DMS79 treated with DMSO at 0.1 percent for 48 hours (cell line): Measurements from ENCODE around the gene SIM2.
A peak's percentile ranks its signal among the peaks of the same experiment; 100 is the strongest.

Source experiments
- DNase-seq: peaks from one replicate; lab custom pipeline; 2025; lab: John Stamatoyannopoulos, UW

SIM2 gene

DNA sequence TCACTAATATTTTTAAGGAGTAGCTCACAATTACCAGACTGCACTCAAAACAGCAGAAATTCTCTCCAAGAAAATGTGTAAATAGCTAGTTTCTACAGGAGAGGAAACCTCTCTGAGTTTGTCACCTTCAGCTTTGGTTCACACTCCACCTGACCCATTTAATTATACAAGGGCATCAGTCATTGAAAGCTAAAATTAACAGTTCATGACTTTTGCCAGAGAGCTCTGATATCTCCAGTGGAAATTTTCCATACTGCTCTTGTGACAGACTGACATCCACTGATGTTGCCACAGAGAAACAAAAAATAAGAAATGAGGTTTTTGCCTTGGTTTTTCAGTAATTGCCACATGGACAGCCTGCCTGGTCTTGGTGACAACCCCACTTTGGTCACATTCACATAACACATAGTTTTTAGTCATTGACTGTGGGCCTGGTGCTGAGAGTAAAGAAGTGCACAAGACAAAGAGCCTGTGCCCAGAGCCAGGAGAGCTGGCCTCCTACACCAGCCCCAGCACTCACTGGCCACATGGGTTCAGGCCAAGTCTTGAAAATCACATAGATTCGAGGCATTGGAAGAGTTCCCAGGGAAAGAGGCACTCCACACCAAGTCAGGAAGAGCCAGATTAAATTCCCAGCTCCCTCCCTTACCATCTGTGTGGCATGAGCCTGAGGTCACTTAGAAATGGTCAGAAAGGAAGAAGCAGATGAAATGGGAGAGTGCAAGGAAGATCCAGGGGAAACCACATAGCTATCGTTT lies 13.8 kb upstream of the SIM2 start:
- no peak for DNase-seq

DNA sequence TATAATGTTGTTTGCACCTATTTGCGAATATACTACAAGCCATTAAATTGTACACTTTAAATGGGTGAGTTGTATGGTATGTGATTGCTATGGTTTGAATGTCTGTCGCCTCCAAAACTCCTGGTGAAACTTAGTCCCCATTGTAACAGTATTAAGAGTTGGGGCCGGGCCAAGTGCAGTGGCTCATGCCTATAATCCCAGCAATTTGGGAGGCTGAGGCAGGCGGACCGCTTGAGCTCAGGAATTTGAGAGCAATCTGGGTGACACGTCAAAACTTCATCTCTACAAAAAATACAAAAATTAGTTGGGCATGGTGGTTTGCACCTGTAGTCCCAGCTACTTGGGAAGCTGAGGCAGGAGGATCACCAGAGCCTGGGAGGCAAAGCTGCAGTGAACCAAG lies 12.0 kb upstream of the SIM2 start:
- no peak for DNase-seq

DNA sequence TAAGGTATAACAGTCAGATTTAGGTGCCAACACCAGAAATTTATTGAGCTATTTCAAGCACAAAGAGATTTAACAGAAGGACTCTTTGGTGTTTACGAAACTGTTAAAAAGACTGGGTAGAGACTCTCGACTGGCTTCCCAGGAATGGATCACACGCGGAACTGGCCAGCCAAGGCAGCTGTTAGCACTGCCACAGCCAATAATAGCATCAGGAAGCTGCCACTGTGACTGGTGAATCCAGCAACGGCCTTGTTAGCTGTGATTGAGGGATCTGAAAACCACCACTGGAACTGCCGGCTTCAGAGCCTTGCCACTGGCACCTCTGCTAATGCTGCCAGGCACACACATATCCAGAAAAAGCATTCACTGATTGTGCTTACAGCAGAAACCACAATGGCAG lies 10.6 kb upstream of the SIM2 start:
- DNase-seq: no peak

DNA sequence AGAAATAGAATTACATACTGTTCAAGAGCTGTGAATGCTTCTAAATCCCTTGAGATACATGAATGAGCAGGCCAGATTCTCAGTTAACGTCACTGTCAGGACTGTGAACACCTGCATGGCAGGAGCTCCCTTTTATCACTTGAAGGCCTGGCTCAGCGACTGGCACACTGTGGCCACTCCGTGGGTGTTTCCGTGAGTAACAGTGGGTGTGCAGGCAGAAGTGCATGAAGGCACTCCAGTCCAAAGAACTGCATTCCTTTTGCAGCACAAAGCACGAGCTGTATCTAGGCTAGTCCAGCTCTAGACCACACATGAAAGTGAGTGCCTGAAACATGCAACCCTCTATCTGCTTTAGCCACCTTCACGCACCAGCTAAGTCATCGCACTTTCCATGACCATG lies 9.6 kb upstream of the SIM2 start:
- DNase-seq: no peak

DNA sequence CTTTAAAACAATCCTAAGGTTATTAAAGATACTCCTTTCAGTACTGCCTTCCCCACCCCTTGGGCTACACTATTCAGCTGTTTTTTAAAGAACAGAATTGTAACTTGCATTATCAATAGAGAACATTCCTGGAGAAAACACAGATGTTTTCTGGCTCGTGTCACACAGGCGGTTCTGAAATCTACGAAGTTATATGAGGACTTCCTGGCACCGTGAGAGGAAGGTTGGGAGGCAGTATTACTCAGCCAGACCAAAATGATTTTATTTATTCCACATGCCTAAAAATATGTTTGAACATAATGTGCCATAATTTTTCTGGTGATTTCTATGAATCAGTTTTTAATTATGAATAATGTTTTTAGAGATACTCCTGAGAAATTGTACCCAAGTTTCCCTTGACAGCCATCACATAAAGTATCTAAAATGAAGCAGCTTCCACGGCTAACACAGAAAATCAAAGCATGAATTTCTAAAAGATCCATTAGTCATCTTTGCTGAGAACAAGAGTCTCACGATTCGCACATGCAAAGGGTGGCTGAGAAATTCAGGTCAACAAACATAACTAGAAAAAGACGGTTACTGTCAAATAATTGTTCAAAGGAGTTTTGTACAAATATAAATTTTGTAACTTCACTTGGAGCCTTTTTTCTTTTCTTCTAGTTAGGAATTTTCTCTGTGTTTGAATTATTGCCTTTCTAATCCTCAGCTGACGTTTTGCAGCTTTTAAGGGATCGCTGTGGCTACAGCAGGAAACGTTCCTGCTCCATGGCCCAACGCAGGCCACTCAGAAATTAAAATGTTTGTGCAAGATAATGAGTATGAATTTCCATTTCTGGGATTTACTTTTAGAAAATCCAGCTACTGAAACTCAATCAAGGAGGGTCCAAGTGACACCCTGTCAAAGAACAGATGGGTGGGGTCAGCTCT lies 8.0 kb upstream of the SIM2 start:
- DNase-seq: no peak

DNA sequence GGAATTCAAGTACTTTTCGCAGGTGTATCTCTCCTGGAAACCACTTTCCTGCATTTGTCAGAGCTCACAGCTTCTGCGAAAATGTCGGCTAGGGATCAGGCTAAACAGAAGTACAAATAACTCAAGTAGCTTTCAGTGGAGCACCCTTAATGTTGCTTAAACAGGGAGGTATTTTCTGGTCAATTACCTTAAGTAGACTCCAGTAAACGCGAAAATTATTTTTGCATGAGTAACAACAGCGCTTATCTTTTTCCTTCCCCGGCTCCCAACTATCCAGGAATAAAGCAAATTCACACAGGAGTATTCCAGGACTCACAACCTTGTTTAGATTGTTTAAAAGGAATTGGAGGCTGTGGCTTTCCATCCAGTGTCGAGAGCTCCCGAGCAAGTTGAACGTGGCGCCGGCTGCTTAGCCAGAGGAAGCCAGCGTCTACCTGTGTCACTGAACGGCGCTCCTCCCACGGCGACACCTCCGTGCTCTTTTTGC lies 7.3 kb upstream of the SIM2 start:
- DNase-seq: peak; percentile 90

DNA sequence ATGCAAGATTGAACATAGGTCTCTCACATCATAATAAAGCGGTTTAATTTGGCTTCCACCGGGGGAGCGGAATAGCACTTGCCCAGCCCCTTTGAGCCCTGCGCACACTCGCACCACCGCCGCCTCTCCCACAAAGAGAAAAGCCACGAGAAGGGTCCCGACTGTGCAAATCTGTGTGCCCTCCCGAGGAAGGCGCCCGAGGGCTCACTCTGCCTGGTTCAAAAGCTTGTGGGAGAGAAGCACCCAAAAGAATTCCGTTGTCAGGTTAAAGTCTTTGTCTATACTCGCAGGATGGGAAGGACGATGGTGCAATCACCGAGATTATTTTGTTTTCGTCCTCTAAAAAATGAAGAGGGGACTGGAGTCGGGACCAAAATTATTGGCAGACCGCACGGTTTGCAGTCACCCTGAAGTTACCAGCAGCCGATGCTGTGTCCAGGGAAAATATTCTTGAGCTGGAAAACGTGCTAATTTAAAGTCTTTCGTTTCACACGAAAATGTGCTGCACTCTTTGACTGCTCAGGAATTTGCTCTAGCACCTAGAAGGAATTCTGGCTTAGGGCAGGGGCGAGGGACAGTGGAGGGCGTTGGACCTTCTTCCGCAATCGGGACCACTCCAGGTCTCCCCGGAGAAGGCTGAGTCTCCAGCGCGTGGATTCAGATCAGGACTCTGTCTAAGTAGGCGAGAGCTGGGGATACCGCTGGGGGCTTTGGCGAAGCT lies 6.6 kb upstream of the SIM2 start:
- no peak for DNase-seq

DNA sequence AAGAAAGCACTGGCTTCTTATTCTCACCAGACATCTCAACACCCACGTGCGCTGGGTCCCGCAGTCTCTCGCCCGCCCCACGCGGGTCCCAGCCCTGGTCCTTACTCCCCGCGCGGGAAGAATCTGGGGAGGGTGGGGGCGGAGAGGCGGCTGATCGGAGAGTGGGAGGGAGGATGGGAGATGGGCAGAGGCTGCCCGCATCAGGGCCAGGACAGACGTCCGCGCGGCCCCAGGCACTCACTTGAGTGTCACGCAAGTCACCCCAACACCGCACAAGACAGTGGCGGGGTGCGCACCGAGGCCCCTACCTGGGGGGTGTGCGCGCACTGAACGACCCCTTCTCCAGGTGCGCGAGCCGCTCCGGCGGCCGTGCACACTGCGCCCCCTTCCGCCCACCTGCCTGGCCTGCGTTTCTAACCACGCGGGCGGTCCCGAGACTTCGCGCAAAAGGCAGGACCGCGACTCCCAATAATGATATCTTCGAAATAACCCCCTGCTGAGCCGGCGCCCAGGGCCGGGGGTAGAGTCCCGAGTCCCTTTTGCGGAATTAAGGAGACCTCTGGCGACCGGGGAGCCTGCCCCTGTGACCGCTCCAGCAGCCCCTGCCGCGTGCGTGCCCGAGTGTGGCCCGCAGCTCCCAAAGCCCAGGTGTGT lies 6.0 kb upstream of the SIM2 start:
- no peak for DNase-seq

DNA sequence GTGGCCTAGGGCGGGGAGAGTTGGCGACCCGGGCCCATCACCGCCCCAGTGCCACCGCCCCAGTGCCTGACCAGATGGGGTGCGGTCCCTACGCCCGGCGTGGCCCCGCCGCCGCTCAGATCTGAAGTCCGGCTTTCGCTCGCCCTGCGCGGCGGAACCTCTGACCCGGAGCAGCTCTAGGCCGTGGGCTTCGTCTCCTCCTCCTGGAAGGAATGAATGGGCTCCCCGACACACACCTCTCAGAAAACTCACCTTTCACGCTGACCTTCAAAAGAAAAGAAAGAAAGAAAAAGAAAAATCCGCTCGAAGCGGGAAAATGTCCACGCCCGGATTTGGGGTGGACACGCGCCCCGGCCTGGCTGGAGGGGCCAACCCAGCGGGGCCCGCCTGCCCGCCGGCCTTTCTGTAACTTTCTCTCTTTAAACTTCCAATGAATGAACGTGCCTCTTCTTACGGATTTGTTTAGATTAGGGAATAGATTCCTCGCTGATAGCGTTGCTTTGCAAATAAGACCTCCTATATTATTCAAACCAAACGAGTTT lies 5.4 kb upstream of the SIM2 start:
- no peak for DNase-seq

DNA sequence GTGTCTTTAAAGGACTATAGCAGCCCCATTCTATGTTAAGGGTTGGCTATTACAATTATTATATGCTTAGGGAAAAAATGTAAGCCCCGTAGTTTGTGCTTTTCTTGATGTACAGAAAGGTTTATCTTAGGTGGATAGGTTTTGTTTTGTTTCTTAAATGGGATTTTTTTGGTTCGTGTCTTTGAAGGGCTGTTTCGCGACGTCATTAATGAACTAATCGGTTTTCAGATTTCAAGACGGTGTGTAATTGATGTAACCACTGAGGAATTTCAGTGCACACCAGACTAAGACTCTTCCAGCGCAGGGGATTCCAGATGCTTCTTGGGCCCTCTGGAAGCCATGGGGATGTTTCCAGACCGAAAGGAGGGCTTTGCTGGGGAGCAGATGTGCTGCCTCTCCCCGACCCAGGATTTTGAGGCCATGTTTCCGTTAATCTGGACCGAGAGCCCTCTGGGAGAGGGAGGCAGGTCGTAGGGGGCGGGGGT lies 4.8 kb upstream of the SIM2 start:
- DNase-seq: no peak

DNA sequence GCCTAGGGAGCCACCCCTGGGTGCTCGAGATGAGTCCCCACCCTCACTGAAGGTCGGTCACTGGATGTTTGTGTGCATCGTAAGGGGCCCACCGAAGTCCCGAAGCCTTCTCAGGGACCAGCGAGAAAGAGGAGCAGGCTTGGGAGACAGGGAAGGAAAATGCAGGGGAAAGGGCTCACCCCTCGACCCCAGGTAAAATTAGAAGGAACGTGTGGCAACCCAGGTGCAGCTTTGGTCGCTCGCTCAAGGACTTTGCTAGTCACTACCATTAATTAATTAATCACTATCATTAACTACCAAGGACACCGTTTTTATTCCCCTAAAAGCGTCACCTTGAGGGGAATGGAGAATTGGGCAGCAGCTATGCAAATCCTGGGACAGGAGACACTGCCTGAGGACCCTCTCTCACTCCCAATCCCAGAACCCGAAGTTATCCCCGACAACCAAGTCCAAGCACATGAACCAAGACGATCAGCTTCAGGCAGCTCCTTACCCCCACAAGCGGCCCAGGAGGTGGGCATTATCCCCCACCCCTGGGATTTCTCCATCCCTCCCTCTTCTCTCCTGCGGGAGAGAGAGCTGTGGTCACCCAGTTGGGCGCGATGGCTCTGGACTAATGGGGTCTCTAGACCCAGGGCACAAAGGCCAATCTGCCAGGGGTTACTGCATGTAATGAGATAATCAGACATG lies 4.2 kb upstream of the SIM2 start:
- no peak for DNase-seq

DNA sequence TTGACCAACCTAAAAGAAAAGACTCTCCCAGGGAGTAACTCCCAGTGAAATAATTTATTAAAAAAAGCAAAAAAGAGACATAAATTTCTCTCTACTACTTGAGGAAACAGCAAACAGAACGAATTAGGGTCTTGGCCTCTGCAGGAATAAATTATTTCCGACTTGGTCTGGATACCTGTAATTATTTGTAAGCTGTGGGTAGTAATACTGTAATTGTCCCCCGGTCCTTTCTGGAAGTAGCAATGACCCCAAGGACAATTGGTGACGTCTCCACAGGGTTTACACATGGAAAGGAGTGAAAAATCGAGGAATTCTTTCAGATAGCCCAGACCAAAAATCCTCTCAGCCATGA lies 3.7 kb upstream of the SIM2 start:
- no peak for DNase-seq

DNA sequence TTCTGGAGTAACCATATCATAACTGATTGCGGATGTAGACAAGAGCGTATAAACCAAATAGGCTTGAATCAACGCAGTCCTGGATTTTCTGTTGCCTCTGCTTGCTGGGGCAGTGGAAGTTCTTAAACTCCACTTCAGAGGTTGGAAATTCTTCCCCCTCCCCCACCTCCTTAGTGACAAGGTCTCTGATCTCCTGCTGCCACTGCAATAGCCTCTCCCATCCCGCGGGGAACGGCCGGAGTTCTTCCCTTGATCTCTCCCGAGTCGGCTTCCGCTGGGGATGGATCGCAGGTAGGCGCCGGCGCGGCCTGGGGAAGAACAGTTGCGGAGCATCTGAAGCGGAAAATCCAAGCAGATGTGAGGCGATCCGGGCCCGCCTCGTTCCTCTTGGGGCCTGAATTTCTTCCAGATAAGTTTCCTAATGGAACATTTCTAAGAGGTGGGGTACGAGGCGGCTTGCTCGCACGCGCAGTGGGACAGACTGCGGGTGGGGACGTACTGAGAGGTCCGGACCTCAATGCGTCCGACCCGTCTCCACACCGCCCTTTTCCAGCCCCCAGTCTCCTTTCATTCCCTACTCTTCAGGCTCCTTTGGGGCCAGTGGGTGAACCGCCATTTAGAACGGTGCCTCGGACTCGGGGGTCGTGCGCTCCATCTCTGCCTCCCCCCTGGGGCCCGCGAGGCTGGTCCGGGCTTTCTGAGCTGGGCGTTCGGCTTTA lies 3.1 kb upstream of the SIM2 start:
- no peak for DNase-seq

DNA sequence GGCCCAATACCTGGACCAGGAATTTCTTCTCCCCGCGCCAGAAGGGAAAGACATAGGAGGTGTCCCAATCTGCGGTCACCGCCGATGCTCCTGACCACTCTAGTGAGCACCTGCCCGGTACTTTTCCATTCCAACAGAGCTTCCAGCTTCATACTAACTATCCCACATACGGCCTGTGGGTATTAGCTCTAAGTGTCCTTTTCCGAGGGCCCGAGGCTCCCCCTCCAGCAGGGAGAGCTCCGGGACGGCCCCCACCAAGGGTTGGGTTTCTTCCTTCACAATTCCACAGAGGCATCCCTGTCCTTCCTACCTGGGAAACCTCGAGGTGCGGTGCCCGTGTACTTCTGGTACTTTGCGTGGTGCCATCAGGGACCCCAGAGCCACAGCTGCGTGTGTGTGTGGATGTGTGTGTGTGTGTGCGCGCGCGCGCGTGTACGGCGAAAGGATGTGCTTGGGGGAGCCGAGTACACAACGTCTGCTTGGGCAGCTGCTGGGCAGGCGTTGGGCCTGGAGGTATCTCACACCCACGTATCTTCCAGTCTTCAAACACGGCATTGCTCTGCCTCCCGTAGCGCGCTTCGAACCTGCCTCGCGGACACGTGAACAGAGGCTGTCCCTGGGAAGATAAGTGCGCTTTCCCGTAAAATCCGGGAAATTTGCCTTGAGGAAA lies 2.4 kb upstream of the SIM2 start:
- no peak for DNase-seq

DNA sequence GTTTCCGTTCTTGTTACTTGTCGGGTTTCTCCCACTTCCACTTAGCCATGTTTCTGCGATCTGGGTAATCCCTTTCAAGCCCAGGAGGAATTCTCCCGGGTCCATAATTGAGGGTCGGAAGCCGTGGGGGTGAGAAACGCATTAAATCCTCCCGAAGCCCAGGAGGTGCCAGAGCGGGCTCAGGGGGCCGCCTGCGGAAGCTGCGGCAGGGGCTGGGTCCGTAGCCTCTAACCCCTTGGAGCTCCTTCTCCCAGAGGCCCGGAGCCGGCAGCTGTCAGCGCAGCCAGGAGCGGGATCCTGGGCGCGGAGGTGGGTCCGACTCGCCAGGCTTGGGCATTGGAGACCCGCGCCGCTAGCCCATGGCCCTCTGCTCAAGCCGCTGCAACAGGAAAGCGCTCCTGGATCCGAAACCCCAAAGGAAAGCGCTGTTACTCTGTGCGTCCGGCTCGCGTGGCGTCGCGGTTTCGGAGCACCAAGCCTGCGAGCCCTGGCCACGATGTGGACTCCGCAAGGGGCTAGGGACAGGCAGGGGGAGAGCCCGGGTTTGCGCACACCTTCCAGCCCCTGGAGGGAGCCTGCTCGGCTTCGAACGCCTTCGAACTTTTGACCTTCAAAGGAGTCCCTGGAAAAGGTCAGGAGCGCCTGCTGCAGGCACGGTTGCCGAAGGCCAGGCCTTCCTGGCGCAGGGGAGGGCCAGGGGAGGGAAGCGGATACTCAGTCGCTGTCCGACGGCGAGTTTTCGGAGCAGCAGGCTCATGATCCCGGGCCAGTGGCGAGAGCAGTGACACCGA lies 1.7 kb upstream of the SIM2 start:
- no peak for DNase-seq

DNA sequence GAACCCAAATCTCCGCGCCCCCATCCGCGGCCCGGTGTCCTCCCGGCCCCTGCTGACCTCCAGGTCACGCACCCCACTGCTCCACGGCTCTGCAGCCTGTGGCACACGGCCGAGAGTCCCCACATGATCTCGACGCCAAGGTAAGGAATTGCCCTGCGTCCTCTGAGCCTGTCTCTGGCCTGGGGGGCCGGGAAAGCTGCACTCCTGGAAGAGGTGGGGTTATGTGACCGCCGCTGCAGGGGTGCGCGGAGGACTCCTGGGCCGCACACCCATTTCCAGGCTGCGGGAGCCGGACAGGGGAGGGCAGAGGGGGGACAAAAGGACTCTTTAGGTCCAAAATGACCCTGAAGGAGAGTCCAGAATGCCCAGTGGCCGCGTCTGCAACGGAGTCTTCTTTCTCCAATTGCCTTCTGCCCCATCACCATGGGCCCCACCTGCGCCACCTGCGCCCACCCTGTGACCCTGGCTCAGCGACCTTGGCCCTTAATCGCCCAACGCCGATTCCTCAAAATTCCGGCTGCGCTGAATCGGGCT lies 997 bp upstream of the SIM2 start:
- no peak for DNase-seq

DNA sequence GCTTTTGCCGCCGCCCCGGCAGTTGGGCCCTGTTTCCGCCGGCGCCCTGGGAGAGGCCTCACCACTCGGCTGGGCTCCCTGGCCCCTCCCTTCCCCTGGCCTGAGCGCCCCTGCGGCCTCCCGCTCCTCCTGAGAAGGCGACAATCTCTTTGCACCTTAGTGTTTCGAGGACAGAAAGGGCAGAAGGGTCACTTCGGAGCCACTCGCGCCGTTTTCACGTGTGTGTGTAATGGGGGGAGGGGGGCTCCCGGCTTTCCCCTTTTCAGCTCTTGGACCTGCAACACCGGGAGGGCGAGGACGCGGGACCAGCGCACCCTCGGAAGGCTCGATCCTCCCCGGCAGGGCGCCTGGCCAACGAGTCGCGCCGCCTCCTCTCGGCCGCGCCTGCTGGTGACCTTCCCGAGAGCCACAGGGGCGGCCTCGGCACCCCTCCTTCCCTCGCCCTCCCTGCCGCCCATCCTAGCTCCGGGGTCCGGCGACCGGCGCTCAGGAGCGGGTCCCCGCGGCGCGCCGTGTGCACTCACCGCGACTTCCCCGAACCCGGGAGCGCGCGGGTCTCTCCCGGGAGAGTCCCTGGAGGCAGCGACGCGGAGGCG lies 432 bp upstream of the SIM2 start:
- DNase-seq: no peak

DNA sequence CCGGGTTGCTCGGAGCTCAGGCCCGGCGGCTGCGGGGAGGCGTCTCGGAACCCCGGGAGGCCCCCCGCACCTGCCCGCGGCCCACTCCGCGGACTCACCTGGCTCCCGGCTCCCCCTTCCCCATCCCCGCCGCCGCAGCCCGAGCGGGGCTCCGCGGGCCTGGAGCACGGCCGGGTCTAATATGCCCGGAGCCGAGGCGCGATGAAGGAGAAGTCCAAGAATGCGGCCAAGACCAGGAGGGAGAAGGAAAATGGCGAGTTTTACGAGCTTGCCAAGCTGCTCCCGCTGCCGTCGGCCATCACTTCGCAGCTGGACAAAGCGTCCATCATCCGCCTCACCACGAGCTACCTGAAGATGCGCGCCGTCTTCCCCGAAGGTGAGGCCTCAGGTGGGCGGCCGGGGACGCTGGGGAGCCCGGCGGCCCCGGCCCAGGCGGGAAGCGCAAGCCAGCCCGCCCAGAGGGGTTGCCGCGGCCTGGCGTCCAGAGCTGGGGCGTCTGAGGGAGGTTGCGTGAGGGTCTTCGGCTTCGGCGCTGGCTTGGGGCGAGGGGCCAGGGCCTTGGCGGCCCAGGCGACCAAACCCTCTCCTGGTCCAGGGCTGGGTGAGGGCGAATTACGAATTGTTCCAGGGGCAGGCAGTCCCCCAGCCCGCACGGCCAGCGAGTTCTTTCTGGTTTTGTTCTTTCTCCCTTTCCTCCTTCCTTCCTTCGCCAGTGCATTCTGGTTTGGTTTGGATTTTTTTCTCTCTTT lies 805 bp downstream of the SIM2 start:
- no peak for DNase-seq
